BJ (cell line): ENCODE results near the gene GTPBP6. TPM values are rescaled to one million over a fixed set of nuclear protein-coding genes. Genes with fewer than 3 reads are reported as not detected.
"Not testable (repeated sequence)": the region's sequence is repeated elsewhere in the genome, so short reads cannot be mapped to it uniquely, and the experiment has no call there.

Experiments used
- CTCF ChIA-PET: fragments of 350-600 bp; formaldehyde crosslinking; extraction: SDS; loops from one replicate; lab custom pipeline; 2021; ENCODE audit warnings: antibody characterized with exemption, inconsistent platforms; lab: Yijun Ruan, JAX
- POLR2A ChIA-PET: fragments of 300-600 bp; sonication (Branson Sonifier 250); formaldehyde crosslinking; extraction: SDS; loops from one replicate; lab custom pipeline; 2021; ENCODE audit warnings: antibody characterized with exemption; lab: Charles Lee
- DNase-seq: peaks from one replicate; pipeline ENCODE4 v3.0.0-alpha.2; 2011; ENCODE audit warnings: low read depth
- H3K27me3 ChIP-seq: 2 replicates; pipeline ENCODE4 v1.6.0; 2011; ENCODE audit warnings: low read length; ENCODE audit not compliant: control insufficient read depth, insufficient read depth
- H3K36me3 ChIP-seq: 2 replicates; pipeline ENCODE4 v1.5.1; 2011; ENCODE audit warnings: low read length; ENCODE audit not compliant: control insufficient read depth, insufficient read depth
- H3K4me3 ChIP-seq: 2 replicates; pipeline ENCODE4 v1.5.1; 2011; ENCODE audit warnings: low read depth, mild to moderate bottlenecking, control low read depth, low read length
- CTCF ChIP-seq: IDR thresholded peaks from 2 replicates; pipeline ENCODE4 v1.5.1; 2011; ENCODE audit warnings: low read depth, mild to moderate bottlenecking, control low read depth, inconsistent platforms, low read length, moderate library complexity; ENCODE audit not compliant: insufficient read depth
- polyA plus RNA-seq: library from polyadenylated mRNA; depleted of rRNA; stranded (reverse); fragments of >200 nt; gene quantifications from 2 replicates; pipeline ENCODE4 v1.2.3, GENCODE V29; 2011

GTPBP6 gene
- polyA plus RNA-seq, 1 experiment = 29.2 TPM

- no peak for TF ChIP-seq CTCF
- no peak for DNase-seq
- CTCF ChIA-PET = no interaction called here
- POLR2A ChIA-PET = no interaction called here
- H3K27me3 ChIP-seq = no peaks in the 10 kb centered on the region
- H3K36me3 ChIP-seq = peaks cover 2% of the 10 kb centered on the region
- H3K4me3 ChIP-seq = peak within 1 kb of the TSS; percentile 19; the same call in 1 of the 2 replicates
Measured at GRCh38 chrX:281166-281999, 37.2 kb downstream of the GTPBP6 start, which contains the start of gene PLCXD1. TSS of gene PLCXD1 (plus strand) at chrX:281381. CDS start at chrX:284188, 2,807 bp downstream.

DNA sequence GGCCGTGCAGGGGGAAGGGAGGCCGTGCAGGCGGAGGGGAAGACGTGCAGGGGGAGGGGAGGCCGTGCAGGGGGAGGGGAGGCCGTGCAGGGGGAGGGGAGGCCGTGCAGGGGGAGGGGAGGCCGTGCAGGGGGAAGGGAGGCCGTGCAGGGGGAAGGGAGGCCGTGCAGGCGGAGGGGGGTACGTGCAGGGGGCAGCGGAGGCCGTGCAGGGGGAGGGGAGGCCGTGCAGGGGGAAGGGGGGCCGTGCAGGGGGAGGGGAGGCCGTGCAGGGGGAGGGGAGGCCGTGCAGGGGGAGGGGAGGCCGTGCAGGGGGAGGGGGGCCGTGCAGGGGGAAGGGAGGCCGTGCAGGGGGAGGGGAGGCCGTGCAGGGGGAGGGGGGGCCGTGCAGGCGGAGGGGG is 37.9 kb downstream of the GTPBP6 start:
- DNase-seq, CTCF ChIA-PET, H3K27me3 ChIP-seq, H3K36me3 ChIP-seq, H3K4me3 ChIP-seq, POLR2A ChIA-PET: not testable (repeated sequence)

GRCh38 chrX:279757-280604 is 38.6 kb downstream of the GTPBP6 start:
- POLR2A ChIA-PET, H3K27me3 ChIP-seq, H3K36me3 ChIP-seq, CTCF ChIA-PET, H3K4me3 ChIP-seq, DNase-seq: not testable (repeated sequence)

GRCh38 chrX:276581-277201 is 41.9 kb downstream of the GTPBP6 start:
- Histone ChIP-seq H3K27me3 (no peaks in the 10 kb centered on the region), H3K36me3 (no peaks in the 10 kb centered on the region; the same call in 1 of the 2 replicates), H3K4me3 (peak overlapping the region; percentile 63)
- DNase-seq = no peak
- no peak for TF ChIP-seq CTCF
- ChIA-PET POLR2A (no interaction called here), CTCF (no interaction called here)

- POLR2A ChIA-PET = no interaction called here
- CTCF ChIA-PET = no interaction called here
- peak; percentile 14; the same call in 1 of the 2 replicates for TF ChIP-seq CTCF
- no peaks in the 10 kb centered on the region for H3K36me3 ChIP-seq
- H3K4me3 ChIP-seq = peak overlapping the region; percentile 63
- DNase-seq = no peak
- H3K27me3 ChIP-seq = no peaks in the 10 kb centered on the region
Measured at GRCh38 chrX:275967-276580, 42.5 kb downstream of the GTPBP6 start.
